ENCODE results near the gene CDON.

Gene CDON

DNA sequence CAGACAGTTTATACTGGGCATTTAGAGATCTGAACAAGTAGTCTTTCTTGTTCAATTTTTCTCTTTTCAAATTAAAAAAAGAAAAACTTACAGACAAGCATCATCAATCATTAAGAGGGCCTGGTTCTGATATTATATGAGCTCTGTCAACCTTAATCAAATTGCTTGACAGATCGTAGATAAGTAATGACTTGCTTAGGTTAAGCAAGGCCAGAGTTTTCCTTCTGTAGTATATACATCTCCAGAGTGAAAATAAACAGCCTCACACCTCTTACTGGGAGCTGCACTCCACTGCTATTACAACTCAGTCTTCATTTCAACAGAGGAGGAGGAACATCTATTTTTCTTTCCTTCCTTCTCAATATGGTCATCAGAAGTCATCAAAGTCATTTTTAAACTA lies 13.5 kb downstream of the CDON start:
- TF ChIP-seq EZH2phosphoT487 (IDR thresholded peaks at IDR 0.05; ENCODE audit: borderline replicate concordance), result no peak
- TF ChIP-seq CTCF (conservative IDR thresholded peaks at IDR 0.05; ENCODE audit: low read length), result no peak
- Histone ChIP-seq H4K20me1 (ENCODE audit: insufficient read depth, low read length, poor library complexity, severe bottlenecking) (no peaks in the 10 kb centered on the region), H3K9me2 (replicated peaks; ENCODE audit: low read depth, low read length) (no peaks in the 10 kb centered on the region), H3K4me2 (ENCODE audit: low read depth, low read length, poor library complexity, severe bottlenecking) (no peak overlapping the region), H2AFZ (ENCODE audit: low read length) (no peak overlapping the region), H3K79me2 (ENCODE audit: insufficient read depth, low read length) (no peaks in the 10 kb centered on the region), H3K36me3 (ENCODE audit: insufficient read depth, low read length) (no peaks in the 10 kb centered on the region), H3K9me3 (ENCODE audit: insufficient read depth, low read depth, low read length) (no peaks in the 10 kb centered on the region), H3K9ac (ENCODE audit: low read depth, low read length, poor library complexity, severe bottlenecking) (no peak overlapping the region), H3K4me1 (ENCODE audit: insufficient read depth, low read length, poor library complexity, severe bottlenecking) (no peaks in the 10 kb centered on the region), H3K4me3 (ENCODE audit: low read length, poor library complexity, severe bottlenecking) (no peak overlapping the region), H3F3A (ENCODE audit: low read depth) (no peaks in the 10 kb centered on the region), H3K27me3 (ENCODE audit: insufficient read depth, low read length, poor library complexity, severe bottlenecking) (no peaks in the 10 kb centered on the region)

- Histone ChIP-seq H3K36me3 (ENCODE audit: insufficient read depth, low read length) (no peaks in the 10 kb centered on the region), H3K4me1 (ENCODE audit: insufficient read depth, low read length, poor library complexity, severe bottlenecking) (no peaks in the 10 kb centered on the region), H3F3A (ENCODE audit: low read depth) (no peaks in the 10 kb centered on the region)
Measured at GRCh38 chr11:126048197-126048596, 14.5 kb downstream of the CDON start.

GRCh38 chr11:126046570-126047195 lies 16.0 kb downstream of the CDON start:
- Histone ChIP-seq H3K4me1 (ENCODE audit: insufficient read depth, low read length, poor library complexity, severe bottlenecking) (no peaks in the 10 kb centered on the region), H4K20me1 (ENCODE audit: insufficient read depth, low read length, poor library complexity, severe bottlenecking) (no peaks in the 10 kb centered on the region), H3K4me2 (ENCODE audit: low read depth, low read length, poor library complexity, severe bottlenecking) (no peak overlapping the region), H3K36me3 (ENCODE audit: insufficient read depth, low read length) (no peaks in the 10 kb centered on the region), H3K9ac (ENCODE audit: low read depth, low read length, poor library complexity, severe bottlenecking) (no peak overlapping the region), H3F3A (ENCODE audit: low read depth) (no peaks in the 10 kb centered on the region), H3K27me3 (ENCODE audit: insufficient read depth, low read length, poor library complexity, severe bottlenecking) (no peaks in the 10 kb centered on the region), H3K4me3 (ENCODE audit: low read length, poor library complexity, severe bottlenecking) (no peak overlapping the region), H2AFZ (ENCODE audit: low read length) (no peak overlapping the region), H3K79me2 (ENCODE audit: insufficient read depth, low read length) (no peaks in the 10 kb centered on the region), H3K9me2 (replicated peaks; ENCODE audit: low read depth, low read length) (no peaks in the 10 kb centered on the region), H3K9me3 (ENCODE audit: insufficient read depth, low read depth, low read length) (no peaks in the 10 kb centered on the region)
- no peak for TF ChIP-seq CTCF (conservative IDR thresholded peaks at IDR 0.05; ENCODE audit: low read length)
- no peak for TF ChIP-seq EZH2phosphoT487 (IDR thresholded peaks at IDR 0.05; ENCODE audit: borderline replicate concordance)

More at GRCh38 chr11:126048197-126048596, 14.5 kb downstream of the CDON start:
- Histone ChIP-seq H3K4me2 (ENCODE audit: low read depth, low read length, poor library complexity, severe bottlenecking) (no peak overlapping the region), H2AFZ (ENCODE audit: low read length) (no peak overlapping the region), H3K9me2 (replicated peaks; ENCODE audit: low read depth, low read length) (no peaks in the 10 kb centered on the region), H3K27me3 (ENCODE audit: insufficient read depth, low read length, poor library complexity, severe bottlenecking) (no peaks in the 10 kb centered on the region), H3K9me3 (ENCODE audit: insufficient read depth, low read depth, low read length) (no peaks in the 10 kb centered on the region), H3K4me3 (ENCODE audit: low read length, poor library complexity, severe bottlenecking) (no peak overlapping the region), H3K79me2 (ENCODE audit: insufficient read depth, low read length) (no peaks in the 10 kb centered on the region), H3K9ac (ENCODE audit: low read depth, low read length, poor library complexity, severe bottlenecking) (no peak overlapping the region), H4K20me1 (ENCODE audit: insufficient read depth, low read length, poor library complexity, severe bottlenecking) (no peaks in the 10 kb centered on the region)
- no peak for TF ChIP-seq EZH2phosphoT487 (IDR thresholded peaks at IDR 0.05; ENCODE audit: borderline replicate concordance)
- TF ChIP-seq CTCF (conservative IDR thresholded peaks at IDR 0.05; ENCODE audit: low read length), result no peak
